22Rv1 (cell line): ENCODE measurements around the gene SMTNL1.

Experiments
- CTCF ChIP-seq: fragments of 450-650 bp; IDR thresholded peaks from 2 replicates; pipeline ENCODE4 v1.5.1; 2017; ENCODE audit warnings: mild to moderate bottlenecking
- ZFX ChIP-seq: fragments of 450-650 bp; IDR thresholded peaks from 2 replicates; pipeline ENCODE4 v1.6.1; 2017; ENCODE audit warnings: antibody characterized with exemption, borderline replicate concordance

GRCh38 chr11:57597916-57598830 lies 60.8 kb downstream of the SMTNL1 start:
- no peak for TF ChIP-seq CTCF
- no peak for TF ChIP-seq ZFX
